ENCODE results near the gene ZSWIM5. TPM values are rescaled to one million over a fixed set of nuclear protein-coding genes. Genes with fewer than 3 reads are reported as not detected.

Gene ZSWIM5
- total and polyA plus RNA-seq, 9 of the 15 experiments (the other 6 are each of a cell fraction or from before 2014, with no cell fraction given) = under 0.01 to 0.07 (median 0.03) TPM; not detected in 3

DNA sequence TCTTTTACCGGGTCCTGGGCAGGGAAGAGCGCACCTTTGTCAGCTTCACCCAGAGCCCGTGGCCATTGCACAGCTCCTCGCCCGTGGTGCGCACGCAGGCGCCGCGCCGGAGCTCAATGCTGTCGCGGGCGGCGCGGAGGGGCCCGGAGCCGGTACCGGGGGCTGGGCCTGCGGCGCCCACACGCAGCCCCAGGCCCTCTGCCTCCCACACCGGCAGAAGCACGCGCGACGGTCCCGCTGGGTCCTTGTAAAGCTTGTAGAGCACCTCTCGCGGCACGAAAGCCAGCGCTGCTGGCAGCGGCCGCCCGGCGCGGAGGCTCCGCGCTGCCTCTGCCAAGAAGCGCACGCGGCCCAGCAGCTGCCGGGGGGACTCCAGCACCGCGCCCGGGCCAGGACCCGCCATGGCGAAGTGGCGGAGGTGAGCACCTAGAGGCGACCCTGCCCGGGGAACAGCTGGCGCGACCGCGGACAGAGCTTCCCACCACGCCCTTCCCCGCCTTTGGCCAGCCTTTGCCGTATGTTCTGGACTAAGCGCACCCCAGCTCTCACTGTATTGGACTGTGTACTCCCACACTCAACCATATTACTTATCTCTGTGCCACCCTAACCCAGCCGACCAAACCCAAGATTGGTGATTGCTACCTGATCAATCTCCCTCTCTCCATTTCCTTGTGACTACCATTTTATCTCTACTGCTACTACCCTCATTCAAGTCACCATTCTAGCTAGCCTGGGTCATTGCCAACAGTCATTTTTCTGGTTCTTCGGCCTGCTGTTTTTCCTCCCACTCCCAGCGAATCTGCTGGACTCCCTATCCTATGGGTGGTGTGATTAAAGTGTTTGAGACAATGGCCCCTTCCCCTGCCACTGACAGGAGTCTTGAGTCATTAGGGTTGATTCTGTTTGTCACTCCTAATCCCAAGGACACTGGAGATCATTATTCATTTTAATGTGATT lies 195.3 kb downstream of the ZSWIM5 start, which contains the start of gene HECTD3 (continued):
- TF ChIP-seq ZNF347 (CRISPR knock-in tag; IDR thresholded peaks at IDR 0.05; ENCODE audit: low read depth) (no peak), PHTF2 (CRISPR knock-in tag; IDR thresholded peaks at IDR 0.05) (no peak), HMBOX1 (IDR thresholded peaks at IDR 0.05) (no peak), ZNF586 (CRISPR knock-in tag; conservative IDR thresholded peaks at IDR 0.05) (no peak), BHLHE40 (IDR thresholded peaks at IDR 0.05; ENCODE audit: low read length) (no peak), IRF9 (tag; IDR thresholded peaks at IDR 0.05) (no peak), HDAC1 (IDR thresholded peaks at IDR 0.05) (peak in 1 of 2 experiments; percentile 99; a peak in 2 of 4 replicates), ZNF717 (CRISPR knock-in tag; IDR thresholded peaks at IDR 0.05) (no peak), ZNF76 (CRISPR knock-in tag; IDR thresholded peaks at IDR 0.05; ENCODE audit: borderline replicate concordance) (no peak), IFI16 (CRISPR knock-in tag; IDR thresholded peaks at IDR 0.05) (no peak), ZNF12 (CRISPR knock-in tag; IDR thresholded peaks at IDR 0.05) (peak; percentile 12; the same call in 1 of the 2 replicates), NR3C1 (CRISPR knock-in tag; IDR thresholded peaks at IDR 0.05) (no peak), CGGBP1 (CRISPR knock-in tag; IDR thresholded peaks at IDR 0.05) (no peak), FUS (optimal IDR thresholded peaks at IDR 0.05; ENCODE audit: low read depth, low read length) (no peak), KAT7 (CRISPR knock-in tag; IDR thresholded peaks at IDR 0.05; ENCODE audit: borderline replicate concordance) (peak; percentile 67), TEAD4 (IDR thresholded peaks at IDR 0.05; ENCODE audit: low read length) (no peak), TEAD4 (CRISPR knock-in tag; IDR thresholded peaks at IDR 0.05; ENCODE audit: borderline replicate concordance) (no peak), ZC3H4 (CRISPR knock-in tag; IDR thresholded peaks at IDR 0.05; ENCODE audit: borderline replicate concordance) (no peak)
- TF ChIP-seq, protein P1, sequence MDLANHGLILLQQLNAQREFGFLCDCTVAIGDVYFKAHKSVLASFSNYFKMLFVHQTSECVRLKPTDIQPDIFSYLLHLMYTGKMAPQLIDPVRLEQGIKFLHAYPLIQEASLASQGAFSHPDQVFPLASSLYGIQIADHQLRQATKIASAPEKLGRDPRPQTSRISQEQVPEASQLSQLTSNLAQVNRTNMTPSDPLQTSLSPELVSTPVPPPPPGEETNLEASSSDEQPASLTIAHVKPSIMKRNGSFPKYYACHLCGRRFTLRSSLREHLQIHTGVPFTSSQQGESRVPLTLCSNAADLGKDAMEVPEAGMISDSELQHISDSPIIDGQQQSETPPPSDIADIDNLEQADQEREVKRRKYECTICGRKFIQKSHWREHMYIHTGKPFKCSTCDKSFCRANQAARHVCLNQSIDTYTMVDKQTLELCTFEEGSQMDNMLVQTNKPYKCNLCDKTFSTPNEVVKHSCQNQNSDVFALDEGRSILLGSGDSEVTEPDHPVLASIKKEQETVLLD (IDR thresholded peaks at IDR 0.05) = peak; percentile 79
- TF ChIP-seq, protein P2, sequence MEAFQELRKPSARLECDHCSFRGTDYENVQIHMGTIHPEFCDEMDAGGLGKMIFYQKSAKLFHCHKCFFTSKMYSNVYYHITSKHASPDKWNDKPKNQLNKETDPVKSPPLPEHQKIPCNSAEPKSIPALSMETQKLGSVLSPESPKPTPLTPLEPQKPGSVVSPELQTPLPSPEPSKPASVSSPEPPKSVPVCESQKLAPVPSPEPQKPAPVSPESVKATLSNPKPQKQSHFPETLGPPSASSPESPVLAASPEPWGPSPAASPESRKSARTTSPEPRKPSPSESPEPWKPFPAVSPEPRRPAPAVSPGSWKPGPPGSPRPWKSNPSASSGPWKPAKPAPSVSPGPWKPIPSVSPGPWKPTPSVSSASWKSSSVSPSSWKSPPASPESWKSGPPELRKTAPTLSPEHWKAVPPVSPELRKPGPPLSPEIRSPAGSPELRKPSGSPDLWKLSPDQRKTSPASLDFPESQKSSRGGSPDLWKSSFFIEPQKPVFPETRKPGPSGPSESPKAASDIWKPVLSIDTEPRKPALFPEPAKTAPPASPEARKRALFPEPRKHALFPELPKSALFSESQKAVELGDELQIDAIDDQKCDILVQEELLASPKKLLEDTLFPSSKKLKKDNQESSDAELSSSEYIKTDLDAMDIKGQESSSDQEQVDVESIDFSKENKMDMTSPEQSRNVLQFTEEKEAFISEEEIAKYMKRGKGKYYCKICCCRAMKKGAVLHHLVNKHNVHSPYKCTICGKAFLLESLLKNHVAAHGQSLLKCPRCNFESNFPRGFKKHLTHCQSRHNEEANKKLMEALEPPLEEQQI (IDR thresholded peaks at IDR 0.05) = no peak
